ENCODE data around the gene ZNF492. TPM values are rescaled to one million over a fixed set of nuclear protein-coding genes. Genes with fewer than 3 reads are reported as not detected.

ZNF492 gene
- total RNA-seq, 2 donors from 2014 or later = 0.08 to 0.19 TPM

DNA sequence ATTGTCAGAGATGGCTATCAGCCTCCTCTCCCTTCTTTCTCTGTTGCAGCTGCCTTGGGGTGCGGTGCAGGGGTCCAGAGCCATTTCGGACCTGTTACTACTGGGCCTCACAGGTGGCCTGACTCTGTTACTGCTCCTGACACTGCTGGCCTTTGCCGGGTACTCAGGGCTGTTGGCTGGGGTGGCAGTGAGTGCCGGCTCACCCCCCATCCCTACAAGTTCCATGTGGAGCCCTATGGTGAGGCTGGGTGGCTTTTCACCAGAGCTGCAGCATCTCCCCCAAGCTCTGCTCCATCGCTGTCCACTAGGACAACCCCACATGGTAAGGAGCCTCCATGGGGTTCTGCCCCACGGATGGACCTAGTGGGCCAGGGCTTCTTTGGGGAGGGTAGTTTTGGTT, 13.7 kb upstream of the ZNF492 start:
- Histone ChIP-seq H3K27me3 (no peaks in the 10 kb centered on the region), H3K36me3 (no peaks in the 10 kb centered on the region), H3K27ac (no peak overlapping the region), H3K9me3 (no peaks in the 10 kb centered on the region), H3K4me1 (peaks cover 0 to 10% of the 10 kb centered on the region in 2 donors), H3K4me3 (no peak overlapping the region)
- no peak for TF ChIP-seq CTCF (IDR thresholded peaks at IDR 0.05)
- no peak for DNase-seq (ENCODE audit: low spot score)

DNA sequence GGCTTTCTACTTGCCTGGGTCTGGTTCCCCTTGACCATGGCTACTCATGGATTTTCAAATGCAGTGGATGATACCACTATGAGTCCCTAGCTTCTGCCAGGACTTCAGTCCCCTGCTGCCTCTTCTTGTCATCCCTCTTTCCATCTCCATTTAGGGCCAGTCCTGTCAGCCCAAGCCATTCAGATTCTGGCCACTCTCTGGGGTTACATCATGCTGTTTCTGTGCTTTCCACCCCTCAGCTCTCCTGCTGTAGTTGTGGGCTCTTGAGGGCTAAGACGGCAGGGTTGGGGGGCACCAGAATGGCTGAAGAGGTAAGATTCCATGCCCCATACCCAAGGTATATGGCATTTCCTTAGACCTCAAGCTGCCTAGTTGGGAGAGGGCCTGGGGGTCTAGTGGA, 13.2 kb upstream of the ZNF492 start:
- Histone ChIP-seq H3K36me3 (no peaks in the 10 kb centered on the region), H3K4me1 (peaks cover 0 to 10% of the 10 kb centered on the region in 2 donors), H3K9me3 (no peaks in the 10 kb centered on the region), H3K4me3 (no peak overlapping the region), H3K27me3 (no peaks in the 10 kb centered on the region), H3K27ac (no peak overlapping the region)
- DNase-seq (ENCODE audit: low spot score) = no peak
- no peak for TF ChIP-seq CTCF (IDR thresholded peaks at IDR 0.05)

DNA sequence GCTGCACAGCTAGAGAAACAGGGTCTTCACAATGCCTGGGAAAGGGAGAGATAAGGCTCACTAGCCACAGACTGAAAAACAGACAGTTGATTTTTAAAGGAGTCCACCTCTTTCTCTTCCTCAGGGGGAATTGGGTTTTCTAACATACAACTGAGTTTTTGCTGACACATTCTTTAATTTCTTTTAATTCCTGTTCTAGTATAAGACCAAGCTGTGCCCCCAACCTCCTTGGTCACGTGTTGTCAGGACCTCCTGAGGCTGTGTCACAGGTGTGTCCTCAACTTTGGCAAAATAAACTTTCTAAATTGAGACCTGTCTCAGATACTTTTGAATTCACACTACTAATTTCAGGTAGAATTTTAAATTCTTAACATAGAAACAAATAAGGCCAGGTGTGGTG, 12.1 kb upstream of the ZNF492 start:
- H3K4me1 ChIP-seq = peaks cover 0 to 10% of the 10 kb centered on the region in 2 donors
- no peak overlapping the region for H3K27ac ChIP-seq
- no peak for DNase-seq (ENCODE audit: low spot score)
- H3K36me3 ChIP-seq = no peaks in the 10 kb centered on the region
- no peak overlapping the region for H3K4me3 ChIP-seq
- TF ChIP-seq CTCF (IDR thresholded peaks at IDR 0.05) = no peak
- no peaks in the 10 kb centered on the region for H3K27me3 ChIP-seq
- H3K9me3 ChIP-seq = no peaks in the 10 kb centered on the region

DNA sequence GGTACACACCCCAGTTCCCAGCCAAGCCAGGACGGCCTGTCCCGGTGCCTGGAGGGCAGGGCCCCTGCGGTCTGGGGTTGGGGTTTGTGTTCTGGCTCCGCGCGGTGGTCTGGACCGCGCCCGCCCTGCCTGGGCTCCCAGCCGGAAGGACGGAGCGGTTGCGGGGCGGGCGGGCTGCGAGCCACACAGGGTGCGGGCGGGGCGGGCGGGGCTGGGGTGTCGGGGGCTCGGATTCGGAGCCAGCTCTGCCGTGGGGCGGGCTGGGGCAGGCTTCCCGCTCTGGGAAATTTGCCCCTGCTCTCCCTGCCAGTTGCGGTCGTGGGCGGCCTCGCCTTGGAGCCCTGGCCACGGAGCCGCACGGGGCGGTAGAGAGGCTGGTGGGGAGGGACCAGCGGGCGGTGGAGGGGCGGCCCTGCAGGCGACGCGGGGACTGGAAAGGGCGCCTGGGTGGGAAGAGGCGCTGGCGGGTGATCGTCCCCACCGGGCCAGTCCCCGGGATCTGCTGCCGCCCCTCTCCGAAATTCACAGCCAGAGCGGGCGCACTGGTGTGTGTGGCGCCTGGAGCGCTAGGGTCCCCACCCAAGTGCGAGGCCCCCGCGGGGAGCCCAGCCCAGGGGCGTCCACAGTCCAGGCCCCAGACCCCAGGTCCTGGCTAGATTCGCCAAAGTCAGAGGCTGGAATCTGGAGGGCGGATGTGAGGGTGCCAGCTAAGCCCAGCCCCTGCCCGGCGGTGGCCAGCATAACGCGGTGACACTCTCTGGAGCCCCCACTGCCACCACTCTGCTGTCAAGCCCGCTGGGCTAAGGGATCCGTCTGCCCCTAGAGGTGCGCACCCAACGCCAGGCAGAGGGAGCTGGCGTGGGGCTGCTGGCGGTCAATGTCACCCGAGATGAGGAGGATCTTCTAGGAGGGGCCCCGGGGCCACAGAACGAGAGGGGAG, 11.0 kb upstream of the ZNF492 start:
- Histone ChIP-seq H3K4me3 (peak overlapping the region; percentile 8 to 47), H3K27ac (peak overlapping the region; percentile 23 to 43), H3K9me3 (no peaks in the 10 kb centered on the region), H3K4me1 (peaks cover 0 to 10% of the 10 kb centered on the region in 2 donors), H3K27me3 (no peaks in the 10 kb centered on the region), H3K36me3 (no peaks in the 10 kb centered on the region)
- TF ChIP-seq CTCF (IDR thresholded peaks at IDR 0.05) = peak in 1 of 2 donors; percentile 35
- peak; percentile 59 for DNase-seq (ENCODE audit: low spot score)

DNA sequence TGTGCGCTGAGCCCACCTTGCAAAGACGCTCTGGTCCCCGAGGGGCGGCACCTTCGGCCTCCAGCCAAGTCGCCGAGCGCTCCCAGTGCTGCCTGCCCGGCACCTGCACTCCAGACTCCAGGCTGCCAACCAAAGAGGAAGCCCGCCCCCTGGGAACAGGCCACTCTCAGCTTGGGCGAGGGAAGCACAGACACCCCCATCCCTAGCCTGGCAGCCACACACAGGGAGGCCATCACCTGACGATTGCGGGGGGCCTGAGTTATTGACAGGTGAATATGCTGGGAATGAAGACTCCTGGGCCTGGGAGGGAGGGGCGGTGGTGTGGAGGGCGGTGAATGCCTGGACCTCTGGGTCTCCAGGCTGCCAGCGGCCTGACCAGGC, 10.3 kb upstream of the ZNF492 start:
- H3K27ac ChIP-seq = no peak overlapping the region
- no peaks in the 10 kb centered on the region for H3K27me3 ChIP-seq
- peak; percentile 53 for DNase-seq (ENCODE audit: low spot score)
- no peaks in the 10 kb centered on the region for H3K9me3 ChIP-seq
- H3K4me3 ChIP-seq = no peak overlapping the region
- no peaks in the 10 kb centered on the region for H3K36me3 ChIP-seq
- no peak for TF ChIP-seq CTCF (IDR thresholded peaks at IDR 0.05)
- peaks cover 0 to 10% of the 10 kb centered on the region in 2 donors for H3K4me1 ChIP-seq
